ENCODE measurements around the gene SDC1. TPM values are rescaled to one million over a fixed set of nuclear protein-coding genes. Genes with fewer than 3 reads are reported as not detected.

SDC1 gene
- total and polyA plus RNA-seq, 2 experiments from 2014 or later = 92.3 to 107 TPM

DNA sequence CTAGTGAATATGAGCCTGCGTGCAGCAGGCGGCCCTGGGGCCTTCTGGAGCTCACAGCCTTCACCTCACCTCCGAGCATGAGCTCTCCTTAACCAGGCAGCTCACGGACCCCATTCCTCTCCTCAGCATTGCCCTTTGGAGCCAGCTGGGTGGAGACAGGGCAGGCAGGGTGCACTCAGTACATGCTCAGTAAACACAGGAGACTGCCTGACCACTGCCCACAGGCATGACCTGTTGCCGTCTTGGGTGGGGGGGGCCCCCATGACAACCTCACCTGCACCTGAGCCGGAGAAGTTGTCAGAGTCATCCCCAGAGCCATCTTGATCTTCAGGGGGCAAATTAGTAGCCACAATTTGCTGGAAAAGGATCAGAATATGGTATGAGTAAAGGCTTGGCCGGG, 19.9 kb downstream of the SDC1 start:
- no peaks in the 10 kb centered on the region for H3K27me3 ChIP-seq
- no peaks in the 10 kb centered on the region for H3K36me3 ChIP-seq (replicated peaks; ENCODE audit: insufficient read depth, low read depth)
- no peaks in the 10 kb centered on the region for H4K20me1 ChIP-seq (ENCODE audit: insufficient read depth, poor library complexity, severe bottlenecking)
- no peak for TF ChIP-seq EZH2phosphoT487 (IDR thresholded peaks at IDR 0.05; ENCODE audit: low read depth, severe bottlenecking, unreplicated experiment)
- TF ChIP-seq EZH2 (IDR thresholded peaks at IDR 0.05; ENCODE audit: borderline replicate concordance) = no peak
- TF ChIP-seq, protein P1, sequence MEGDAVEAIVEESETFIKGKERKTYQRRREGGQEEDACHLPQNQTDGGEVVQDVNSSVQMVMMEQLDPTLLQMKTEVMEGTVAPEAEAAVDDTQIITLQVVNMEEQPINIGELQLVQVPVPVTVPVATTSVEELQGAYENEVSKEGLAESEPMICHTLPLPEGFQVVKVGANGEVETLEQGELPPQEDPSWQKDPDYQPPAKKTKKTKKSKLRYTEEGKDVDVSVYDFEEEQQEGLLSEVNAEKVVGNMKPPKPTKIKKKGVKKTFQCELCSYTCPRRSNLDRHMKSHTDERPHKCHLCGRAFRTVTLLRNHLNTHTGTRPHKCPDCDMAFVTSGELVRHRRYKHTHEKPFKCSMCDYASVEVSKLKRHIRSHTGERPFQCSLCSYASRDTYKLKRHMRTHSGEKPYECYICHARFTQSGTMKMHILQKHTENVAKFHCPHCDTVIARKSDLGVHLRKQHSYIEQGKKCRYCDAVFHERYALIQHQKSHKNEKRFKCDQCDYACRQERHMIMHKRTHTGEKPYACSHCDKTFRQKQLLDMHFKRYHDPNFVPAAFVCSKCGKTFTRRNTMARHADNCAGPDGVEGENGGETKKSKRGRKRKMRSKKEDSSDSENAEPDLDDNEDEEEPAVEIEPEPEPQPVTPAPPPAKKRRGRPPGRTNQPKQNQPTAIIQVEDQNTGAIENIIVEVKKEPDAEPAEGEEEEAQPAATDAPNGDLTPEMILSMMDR (IDR thresholded peaks at IDR 0.05; ENCODE audit: poor library complexity) = no peak
- H3K4me1 ChIP-seq (ENCODE audit: insufficient read depth) = peaks cover 37% of the 10 kb centered on the region
- H3K9me3 ChIP-seq (ENCODE audit: low read depth) = no peaks in the 10 kb centered on the region
- no peak overlapping the region for H3K4me3 ChIP-seq
- H3K9me2 ChIP-seq (replicated peaks; ENCODE audit: insufficient read depth) = no peaks in the 10 kb centered on the region
- H3K4me2 ChIP-seq = no peak overlapping the region
- no peak for DNase-seq (ENCODE audit: low spot score)
- WGBS (ENCODE audit: low lambda C conversion rate, missing lambda C conversion rate) = 80% methylated on average over 7 of the region's 7 CpGs
- peaks cover 30% of the 10 kb centered on the region for H3K79me2 ChIP-seq
- no peak overlapping the region for H3K27ac ChIP-seq
- no peak overlapping the region for H2AFZ ChIP-seq

DNA sequence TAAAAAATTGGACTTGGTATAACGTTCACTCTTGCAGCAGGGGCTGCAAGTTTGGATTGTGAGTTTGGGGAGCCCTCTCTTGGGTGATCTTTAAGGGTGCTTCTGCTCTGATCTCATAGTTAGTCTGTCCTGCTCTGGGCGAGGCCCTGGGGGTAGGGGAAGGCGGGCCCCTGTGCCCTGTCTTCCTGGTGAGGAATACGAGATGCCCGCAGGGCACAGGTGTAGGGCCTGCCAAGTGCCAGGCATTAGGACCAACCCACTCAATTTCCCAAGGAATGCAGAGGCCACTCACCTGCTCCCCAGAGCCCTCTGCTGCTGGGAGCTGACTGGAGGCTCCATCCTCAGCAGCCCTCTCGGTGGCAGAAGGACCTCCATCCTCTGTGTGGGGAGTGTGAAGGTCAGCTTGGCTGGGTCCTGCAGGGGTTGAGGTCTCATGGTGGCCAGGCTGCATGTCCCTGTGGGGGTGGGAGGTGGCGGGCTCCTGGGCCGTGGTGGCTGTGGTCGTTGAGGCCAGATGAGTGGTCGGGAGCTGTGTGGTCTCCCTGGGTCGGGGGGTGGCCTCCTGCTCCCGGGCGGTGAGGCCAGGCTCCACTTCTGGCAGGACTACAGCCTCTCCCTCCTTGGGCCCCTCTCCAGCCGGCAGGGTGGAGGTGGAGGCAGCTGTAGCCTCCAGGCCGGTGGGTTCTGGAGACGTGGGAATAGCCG, 21.3 kb downstream of the SDC1 start:
- DNase-seq (ENCODE audit: low spot score) = no peak
- H3K4me1 ChIP-seq (ENCODE audit: insufficient read depth) = peaks cover 30% of the 10 kb centered on the region
- no peak overlapping the region for H3K27ac ChIP-seq
- H3K9me3 ChIP-seq (ENCODE audit: low read depth) = no peaks in the 10 kb centered on the region
- no peak overlapping the region for H2AFZ ChIP-seq
- H3K4me2 ChIP-seq = no peak overlapping the region
- TF ChIP-seq EZH2 (IDR thresholded peaks at IDR 0.05; ENCODE audit: borderline replicate concordance) (no peak), EZH2phosphoT487 (IDR thresholded peaks at IDR 0.05; ENCODE audit: low read depth, severe bottlenecking, unreplicated experiment) (no peak)
- TF ChIP-seq, protein P1 (IDR thresholded peaks at IDR 0.05; ENCODE audit: poor library complexity) = no peak
- no peak overlapping the region for H3K4me3 ChIP-seq
- 90% methylated on average over 14 of the region's 17 CpGs for WGBS (ENCODE audit: low lambda C conversion rate, missing lambda C conversion rate)
- no peaks in the 10 kb centered on the region for H3K9me2 ChIP-seq (replicated peaks; ENCODE audit: insufficient read depth)
- no peaks in the 10 kb centered on the region for H4K20me1 ChIP-seq (ENCODE audit: insufficient read depth, poor library complexity, severe bottlenecking)
- H3K27me3 ChIP-seq = no peaks in the 10 kb centered on the region
- H3K36me3 ChIP-seq (replicated peaks; ENCODE audit: insufficient read depth, low read depth) = no peaks in the 10 kb centered on the region
- peaks cover 17% of the 10 kb centered on the region for H3K79me2 ChIP-seq

DNA sequence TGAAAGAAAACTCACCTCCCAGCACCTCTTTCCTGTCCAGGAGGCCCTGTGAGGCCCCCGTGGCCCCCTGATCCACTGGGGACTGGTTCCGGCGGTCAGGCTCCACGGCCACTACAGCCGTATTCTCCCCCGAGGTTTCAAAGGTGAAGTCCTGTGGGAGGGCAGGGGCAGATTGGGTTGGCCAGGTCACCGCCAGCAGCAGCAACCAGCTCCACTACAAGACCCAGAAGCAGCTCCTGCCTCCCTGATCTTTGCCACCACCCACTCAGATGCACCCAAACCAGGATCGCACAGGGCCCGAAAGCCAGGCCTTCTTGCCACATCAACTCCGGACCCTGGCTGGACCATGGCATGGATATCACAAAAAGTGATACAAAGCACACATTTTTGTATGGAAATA, 21.9 kb downstream of the SDC1 start:
- 92% methylated on average over 10 of the region's 10 CpGs for WGBS (ENCODE audit: low lambda C conversion rate, missing lambda C conversion rate)
- Histone ChIP-seq H3K36me3 (replicated peaks; ENCODE audit: insufficient read depth, low read depth) (no peaks in the 10 kb centered on the region), H3K27ac (no peak overlapping the region), H3K9me2 (replicated peaks; ENCODE audit: insufficient read depth) (no peaks in the 10 kb centered on the region), H3K9me3 (ENCODE audit: low read depth) (no peaks in the 10 kb centered on the region), H3K79me2 (peaks cover 17% of the 10 kb centered on the region), H3K4me1 (ENCODE audit: insufficient read depth) (peaks cover 25% of the 10 kb centered on the region), H3K4me3 (no peak overlapping the region), H3K4me2 (no peak overlapping the region), H2AFZ (no peak overlapping the region), H4K20me1 (ENCODE audit: insufficient read depth, poor library complexity, severe bottlenecking) (no peaks in the 10 kb centered on the region), H3K27me3 (no peaks in the 10 kb centered on the region)
- TF ChIP-seq, protein P1 (IDR thresholded peaks at IDR 0.05; ENCODE audit: poor library complexity) = no peak
- no peak for DNase-seq (ENCODE audit: low spot score)
